ENCODE measurements around the gene NRXN3.

GRCh38 chr14:79493081-79493645 is 1323.0 kb downstream of the NRXN3 start:
- TF ChIP-seq CTCF (IDR thresholded peaks at IDR 0.05; ENCODE audit: poor library complexity, severe bottlenecking), result no peak
- TF ChIP-seq EP300 (conservative IDR thresholded peaks at IDR 0.05; ENCODE audit: poor library complexity, severe bottlenecking), result no peak
- TF ChIP-seq POLR2AphosphoS5 (IDR thresholded peaks at IDR 0.05), result no peak
- TF ChIP-seq SMC3 (conservative IDR thresholded peaks at IDR 0.05; ENCODE audit: poor library complexity), result no peak
- TF ChIP-seq EZH2 (IDR thresholded peaks at IDR 0.05; ENCODE audit: borderline replicate concordance, insufficient read depth, low read length, poor library complexity, severe bottlenecking), result no peak
- no peak for TF ChIP-seq REST (IDR thresholded peaks at IDR 0.05; ENCODE audit: borderline replicate concordance)
- TF ChIP-seq RAD21 (conservative IDR thresholded peaks at IDR 0.05), result no peak
- no peak for TF ChIP-seq TAF1 (IDR thresholded peaks at IDR 0.05; ENCODE audit: low read depth)
